ENCODE measurements around the gene RASSF10.

The RASSF10 gene

GRCh38 chr11:13051257-13051656 lies 42.1 kb downstream of the RASSF10 start:
- in situ Hi-C loops (cut with HindIII; ENCODE audit: low sequenced_read_pairs): no loop called here

DNA sequence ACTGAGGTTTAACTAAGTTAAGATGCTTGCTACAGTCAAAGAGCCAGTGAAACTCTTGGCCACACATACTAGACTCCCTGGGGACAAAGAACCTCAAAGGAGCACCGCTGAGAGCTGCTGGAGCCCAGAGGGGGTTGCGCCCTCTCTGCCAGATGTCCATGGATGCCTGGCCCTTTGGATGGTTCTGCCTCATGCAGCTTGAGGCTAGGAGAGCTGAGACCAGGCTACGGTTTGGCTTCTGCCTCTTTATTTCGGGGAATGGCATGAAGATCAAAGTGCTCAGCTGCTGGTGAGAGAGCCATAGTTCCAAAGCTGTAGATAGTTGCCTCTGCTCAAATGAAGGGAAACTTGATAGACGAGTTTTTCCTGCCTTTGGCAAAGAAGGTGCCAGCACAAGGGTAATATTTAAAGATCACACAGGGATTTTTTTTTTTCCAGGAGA lies 43.0 kb downstream of the RASSF10 start:
- in situ Hi-C loops (cut with HindIII; ENCODE audit: low sequenced_read_pairs): no loop called here

GRCh38 chr11:13053255-13053917 lies 44.3 kb downstream of the RASSF10 start:
- in situ Hi-C loops (cut with HindIII; ENCODE audit: low sequenced_read_pairs): no loop called here

DNA sequence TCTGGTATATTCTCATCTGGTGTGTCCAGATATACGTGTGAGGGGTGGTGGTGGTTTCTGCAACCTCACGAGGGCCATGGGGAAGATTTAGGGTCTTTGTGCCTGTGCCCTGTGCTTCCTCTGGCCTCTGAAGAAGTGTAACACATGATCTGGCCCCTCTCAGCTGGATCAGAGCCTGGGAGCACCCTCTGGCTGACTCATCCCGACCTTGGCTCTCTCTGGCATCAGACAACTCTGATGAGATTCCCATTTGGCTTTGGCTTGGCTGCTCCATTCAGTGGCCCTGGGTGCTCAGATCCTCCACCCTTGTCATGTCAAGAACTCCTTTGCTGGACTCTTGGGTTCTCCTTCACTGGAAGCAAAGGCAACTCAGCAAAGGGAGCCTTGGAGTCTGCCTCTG lies 45.2 kb downstream of the RASSF10 start:
- in situ Hi-C loops (cut with HindIII; ENCODE audit: low sequenced_read_pairs): no loop called here

- in situ Hi-C loops (cut with HindIII; ENCODE audit: low sequenced_read_pairs): no loop called here
Measured at GRCh38 chr11:13055200-13055599, 46.1 kb downstream of the RASSF10 start.

DNA sequence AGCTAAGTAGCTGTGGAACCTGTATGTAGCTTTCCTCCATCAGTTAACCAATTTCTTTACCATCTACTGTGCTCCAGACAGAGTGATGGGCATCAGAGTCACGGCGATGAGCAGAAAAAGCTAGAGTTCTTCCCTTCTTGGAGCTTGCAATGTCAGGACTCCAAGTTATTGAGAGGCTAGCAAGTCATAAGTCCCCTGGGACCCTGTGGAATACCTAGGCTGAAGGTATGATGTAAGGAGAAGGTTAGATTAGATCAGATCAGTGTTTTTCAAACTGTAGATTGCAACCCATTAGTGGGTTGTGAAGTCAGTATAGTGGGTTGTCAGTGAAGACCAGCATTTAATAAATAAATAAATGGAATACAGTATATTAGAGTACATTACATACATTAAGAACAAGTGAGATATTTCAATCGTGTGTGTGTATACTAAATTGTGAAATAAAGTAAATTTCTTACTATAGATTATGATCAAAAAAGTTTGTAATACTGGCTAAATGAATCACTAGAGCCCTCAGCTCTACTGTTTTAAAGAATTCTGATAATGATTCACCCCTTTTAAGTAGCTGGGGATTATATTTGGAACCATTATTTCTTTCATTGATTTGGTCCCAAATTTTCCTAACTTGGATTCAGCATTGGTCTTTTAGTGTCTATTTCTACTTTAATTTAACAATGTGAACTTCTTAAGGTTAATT lies 52.3 kb downstream of the RASSF10 start:
- in situ Hi-C loops (cut with HindIII; ENCODE audit: low sequenced_read_pairs): no loop called here
